H9 (cell line): ENCODE data around the gene GPR68. TPM values are rescaled to one million over a fixed set of nuclear protein-coding genes. Genes with fewer than 3 reads are reported as not detected.

Source experiments
- DNase-seq: peaks from one replicate; pipeline ENCODE4 v3.0.0-alpha.2; 2017
- H2AFZ ChIP-seq: one replicate; pipeline ENCODE4 v1.6.1; 2013; ENCODE audit warnings: mild to moderate bottlenecking, low read length, control low read depth, moderate library complexity
- H2AK5ac ChIP-seq: 2 replicates; pipeline ENCODE4 v1.6.1; 2013; ENCODE audit warnings: low read length, control low read depth, mixed read lengths; ENCODE audit not compliant: insufficient read length
- H2BK120ac ChIP-seq: one replicate; pipeline ENCODE4 v1.6.1; 2013; ENCODE audit warnings: low read depth, mild to moderate bottlenecking, low read length, control low read depth, inconsistent platforms; ENCODE audit not compliant: poor library complexity, severe bottlenecking
- H2BK12ac ChIP-seq: 2 replicates; pipeline ENCODE4 v1.6.1; 2013; ENCODE audit warnings: low read length, control low read depth, mixed read lengths, low read depth; ENCODE audit not compliant: insufficient read length
- H2BK15ac ChIP-seq: 2 replicates; pipeline ENCODE4 v1.6.1; 2013; ENCODE audit warnings: low read depth, low read length, control low read depth
- H2BK20ac ChIP-seq: one replicate; pipeline ENCODE4 v1.6.1; 2013; ENCODE audit warnings: low read depth, mild to moderate bottlenecking, low read length, control low read depth, inconsistent platforms; ENCODE audit not compliant: poor library complexity, severe bottlenecking
- H2BK5ac ChIP-seq: 2 replicates; pipeline ENCODE4 v1.6.1; 2013; ENCODE audit warnings: low read length, control low read depth, mixed read lengths; ENCODE audit not compliant: insufficient read length
- H3K14ac ChIP-seq: 2 replicates; pipeline ENCODE4 v1.6.1; 2013; ENCODE audit warnings: low read length, control low read depth; ENCODE audit not compliant: insufficient read depth
- H3K18ac ChIP-seq: 2 replicates; pipeline ENCODE4 v1.6.1; 2013; ENCODE audit warnings: low read depth, mild to moderate bottlenecking, mixed read lengths, low read length, control low read depth; ENCODE audit not compliant: insufficient read length
- H3K23ac ChIP-seq: 2 replicates; pipeline ENCODE4 v1.6.1; 2013; ENCODE audit warnings: low read length, control low read depth, mixed read lengths, low read depth; ENCODE audit not compliant: insufficient read length
- H3K23me2 ChIP-seq: 2 replicates; pipeline ENCODE4 v1.6.1; 2013; ENCODE audit warnings: low read depth, mild to moderate bottlenecking, mixed read lengths, low read length, control low read depth; ENCODE audit not compliant: insufficient read length, poor library complexity, severe bottlenecking
- H3K27ac ChIP-seq: 2 replicates; pipeline ENCODE4 v1.5.1; 2013; ENCODE audit warnings: low read length, control low read depth, mixed read lengths, low read depth; ENCODE audit not compliant: insufficient read length
- H3K27me3 ChIP-seq: 2 replicates; pipeline ENCODE4 v1.6.1; 2013; ENCODE audit warnings: low read length, control low read depth, inconsistent platforms; ENCODE audit not compliant: insufficient read depth
- H3K4ac ChIP-seq: 2 replicates; pipeline ENCODE4 v1.6.1; 2013; ENCODE audit warnings: low read depth, mild to moderate bottlenecking, control low read depth, inconsistent platforms, low read length, moderate library complexity
- H3K4me1 ChIP-seq: 2 replicates; pipeline ENCODE4 v1.6.1; 2013; ENCODE audit warnings: low read length, control low read depth, inconsistent platforms; ENCODE audit not compliant: insufficient read depth
- H3K4me2 ChIP-seq: 2 replicates; pipeline ENCODE4 v1.6.1; 2013; ENCODE audit warnings: low read length, control low read depth, mixed read lengths; ENCODE audit not compliant: insufficient read length, insufficient read depth
- H3K56ac ChIP-seq: 2 replicates; pipeline ENCODE4 v1.6.1; 2013; ENCODE audit warnings: low read depth, mild to moderate bottlenecking, mixed read lengths, low read length, control low read depth; ENCODE audit not compliant: insufficient read length
- H3K79me1 ChIP-seq: 2 replicates; pipeline ENCODE4 v1.6.1; 2013; ENCODE audit warnings: low read depth, mild to moderate bottlenecking, moderate library complexity, low read length, control low read depth, inconsistent platforms; ENCODE audit not compliant: insufficient read depth, poor library complexity, severe bottlenecking
- H3K79me2 ChIP-seq: 2 replicates; pipeline ENCODE4 v1.6.1; 2013; ENCODE audit warnings: low read length, control low read depth, inconsistent platforms; ENCODE audit not compliant: insufficient read depth
- H3K9ac ChIP-seq: 2 replicates; pipeline ENCODE4 v1.6.1; 2013; ENCODE audit warnings: low read length, control low read depth, mixed read lengths; ENCODE audit not compliant: insufficient read length; ENCODE audit errors: extremely low read depth
- H3K9me3 ChIP-seq: one replicate; pipeline ENCODE4 v1.6.1; 2013; ENCODE audit warnings: low read depth, low read length, inconsistent platforms; ENCODE audit not compliant: control insufficient read depth
- H3T11ph ChIP-seq: one replicate; pipeline ENCODE4 v1.6.1; 2013; ENCODE audit warnings: mild to moderate bottlenecking, low read length, control low read depth, inconsistent platforms
- H4K20me1 ChIP-seq: one replicate; pipeline ENCODE4 v1.6.1; 2013; ENCODE audit not compliant: control insufficient read depth, insufficient read length, insufficient read depth
- H4K5ac ChIP-seq: 2 replicates; pipeline ENCODE4 v1.6.1; 2013; ENCODE audit warnings: low read depth, mild to moderate bottlenecking, mixed read lengths, low read length, control low read depth; ENCODE audit not compliant: insufficient read length
- H4K8ac ChIP-seq: replicated peaks from 2 replicates; pipeline ENCODE4 v1.6.1; 2013; ENCODE audit warnings: low read length, control low read depth, mixed read lengths, low read depth; ENCODE audit not compliant: insufficient read length
- H4K91ac ChIP-seq: 2 replicates; pipeline ENCODE4 v1.6.1; 2013; ENCODE audit warnings: low read depth, mild to moderate bottlenecking, moderate library complexity, mixed read lengths, low read length, control low read depth; ENCODE audit not compliant: insufficient read length
- H3K27ac Mint-ChIP-seq, 3 experiments: 2 replicates in 2 of 3; 3 replicates in 1 of 3; pipeline ENCODE4 v1.8.0; 2020 to 2021; ENCODE audit warnings: mixed read lengths in 3 of 3, mild to moderate bottlenecking in 1 of 3, moderate library complexity in 1 of 3
- H3K27me3 Mint-ChIP-seq: 2 replicates; pipeline ENCODE4 v1.8.0; 2021; ENCODE audit warnings: low read depth, mild to moderate bottlenecking, moderate library complexity, mixed read lengths
- H3K36me3 Mint-ChIP-seq, 3 experiments: 2 replicates in 2 of 3; 3 replicates in 1 of 3; pipeline ENCODE4 v1.8.0; 2020 to 2021; ENCODE audit warnings: low read depth in 3 of 3, mixed read lengths in 3 of 3; ENCODE audit not compliant: insufficient read depth in 1 of 3
- H3K4me1 Mint-ChIP-seq, 2 experiments: 2 replicates each; pipeline ENCODE4 v1.8.0; 2020; ENCODE audit warnings: mixed read lengths in 2 of 2
- H3K4me3 Mint-ChIP-seq, 2 experiments: 2 replicates in 1 of 2; 3 replicates in 1 of 2; pipeline ENCODE4 v1.8.0; 2020 to 2021; ENCODE audit warnings: mild to moderate bottlenecking in 2 of 2, mixed read lengths in 2 of 2, moderate library complexity in 1 of 2
- H3K9me3 Mint-ChIP-seq, 2 experiments: 2 replicates in 1 of 2; 3 replicates in 1 of 2; pipeline ENCODE4 v1.8.0; 2020; ENCODE audit warnings: mild to moderate bottlenecking in 2 of 2, mixed read lengths in 2 of 2, moderate library complexity in 1 of 2
- WGBS: extraction: QIAGEN DNeasy Blood & Tissue Kit; methylation state at CpG from one replicate; pipeline ENCODE4 v1.1.7; 2013; ENCODE audit warnings: missing lambda C conversion rate, low lambda C conversion rate, mixed read lengths; ENCODE audit not compliant: insufficient read length; ENCODE audit errors: extremely low coverage; 5-methylcytosine and 5-hydroxymethylcytosine counted together
- total RNA-seq: library from RNA; stranded (reverse); gene quantifications from 2 replicates; pipeline ENCODE4 v1.2.1, GENCODE V29; 2021
- TF ChIP-seq, protein P1 (sequence below): fragments of 200-600 bp; sonication (generic); conservative IDR thresholded peaks from 3 replicates; pipeline ENCODE4 v1.8.0; 2021; ENCODE audit warnings: antibody characterized with exemption, mild to moderate bottlenecking

The GPR68 gene
- total RNA-seq, 1 experiment from 2014 or later, result 0.33 TPM

DNA sequence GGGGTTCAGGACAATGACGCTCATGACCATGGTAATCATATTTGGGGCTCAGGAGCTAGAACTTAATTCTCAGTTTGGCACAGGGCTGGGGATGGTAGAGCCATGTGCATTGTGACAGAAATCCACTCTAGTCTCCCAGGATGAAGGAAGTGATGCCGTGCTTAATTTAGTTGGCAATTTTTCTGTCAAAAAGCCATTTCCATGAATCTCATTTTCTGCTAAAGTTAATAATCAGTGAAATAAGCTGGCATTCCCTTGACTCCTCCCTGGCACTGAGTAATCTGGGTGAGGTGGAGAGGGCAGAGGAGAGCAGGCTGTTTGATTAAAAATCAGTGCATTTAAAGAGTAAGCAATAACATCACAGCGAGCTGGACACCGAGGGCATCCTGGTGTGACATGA lies 45.0 kb upstream of the GPR68 start:
- H2BK5ac ChIP-seq, result no peak overlapping the region
- no peak overlapping the region for H3K56ac ChIP-seq
- H2AK5ac ChIP-seq, result no peak overlapping the region
- no peak overlapping the region for H4K5ac ChIP-seq
- no peak overlapping the region for H3K27ac ChIP-seq
- TF ChIP-seq, protein P1, sequence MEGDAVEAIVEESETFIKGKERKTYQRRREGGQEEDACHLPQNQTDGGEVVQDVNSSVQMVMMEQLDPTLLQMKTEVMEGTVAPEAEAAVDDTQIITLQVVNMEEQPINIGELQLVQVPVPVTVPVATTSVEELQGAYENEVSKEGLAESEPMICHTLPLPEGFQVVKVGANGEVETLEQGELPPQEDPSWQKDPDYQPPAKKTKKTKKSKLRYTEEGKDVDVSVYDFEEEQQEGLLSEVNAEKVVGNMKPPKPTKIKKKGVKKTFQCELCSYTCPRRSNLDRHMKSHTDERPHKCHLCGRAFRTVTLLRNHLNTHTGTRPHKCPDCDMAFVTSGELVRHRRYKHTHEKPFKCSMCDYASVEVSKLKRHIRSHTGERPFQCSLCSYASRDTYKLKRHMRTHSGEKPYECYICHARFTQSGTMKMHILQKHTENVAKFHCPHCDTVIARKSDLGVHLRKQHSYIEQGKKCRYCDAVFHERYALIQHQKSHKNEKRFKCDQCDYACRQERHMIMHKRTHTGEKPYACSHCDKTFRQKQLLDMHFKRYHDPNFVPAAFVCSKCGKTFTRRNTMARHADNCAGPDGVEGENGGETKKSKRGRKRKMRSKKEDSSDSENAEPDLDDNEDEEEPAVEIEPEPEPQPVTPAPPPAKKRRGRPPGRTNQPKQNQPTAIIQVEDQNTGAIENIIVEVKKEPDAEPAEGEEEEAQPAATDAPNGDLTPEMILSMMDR, result no peak
- H3K9ac ChIP-seq, result no peak overlapping the region
- H2BK15ac ChIP-seq, result no peak overlapping the region
- no peaks in the 10 kb centered on the region for H3K27me3 ChIP-seq
- WGBS, result no CpG with 5 or more reads among the region's 4 CpGs
- Mint-ChIP-seq H3K9me3 (no peaks in the 10 kb centered on the region), H3K27ac (no peak overlapping the region), H3K4me3 (no peak overlapping the region), H3K4me1 (peaks cover 0 to 3% of the 10 kb centered on the region in 2 experiments; a peak in 1 of 4 replicates), H3K36me3 (peaks cover 20 to 77% (median 42%) of the 10 kb centered on the region in 3 experiments; a peak in 6 of 7 replicates), H3K27me3 (no peaks in the 10 kb centered on the region)
- no peaks in the 10 kb centered on the region for H3K79me1 ChIP-seq
- H3K23me2 ChIP-seq, result no peaks in the 10 kb centered on the region
- peaks cover 2% of the 10 kb centered on the region for H4K20me1 ChIP-seq
- H4K8ac ChIP-seq, result no peak overlapping the region
- H3K23ac ChIP-seq, result no peak overlapping the region
- no peak overlapping the region for H3K18ac ChIP-seq
- no peaks in the 10 kb centered on the region for H3K79me2 ChIP-seq
- H3K9me3 ChIP-seq, result no peaks in the 10 kb centered on the region
- H2AFZ ChIP-seq, result no peak overlapping the region
- H3T11ph ChIP-seq, result no peak overlapping the region
- no peak overlapping the region for H3K14ac ChIP-seq
- H3K4ac ChIP-seq, result no peak overlapping the region
- H3K4me2 ChIP-seq, result no peak overlapping the region
- no peak overlapping the region for H2BK20ac ChIP-seq
- no peak overlapping the region for H2BK12ac ChIP-seq
- no peak overlapping the region for H2BK120ac ChIP-seq
- no peak for DNase-seq
- H4K91ac ChIP-seq, result no peak overlapping the region
- H3K4me1 ChIP-seq, result no peaks in the 10 kb centered on the region
